Measurements from ENCODE around the gene KMT2C. TPM values are rescaled to one million over a fixed set of nuclear protein-coding genes. Genes with fewer than 3 reads are reported as not detected.
"Not testable (repeated sequence)": the region's sequence is repeated elsewhere in the genome, so short reads cannot be mapped to it uniquely, and the experiment has no call there.

The KMT2C gene
- polyA plus RNA-seq, 1 donor from 2014 or later, result 29.8 TPM

DNA sequence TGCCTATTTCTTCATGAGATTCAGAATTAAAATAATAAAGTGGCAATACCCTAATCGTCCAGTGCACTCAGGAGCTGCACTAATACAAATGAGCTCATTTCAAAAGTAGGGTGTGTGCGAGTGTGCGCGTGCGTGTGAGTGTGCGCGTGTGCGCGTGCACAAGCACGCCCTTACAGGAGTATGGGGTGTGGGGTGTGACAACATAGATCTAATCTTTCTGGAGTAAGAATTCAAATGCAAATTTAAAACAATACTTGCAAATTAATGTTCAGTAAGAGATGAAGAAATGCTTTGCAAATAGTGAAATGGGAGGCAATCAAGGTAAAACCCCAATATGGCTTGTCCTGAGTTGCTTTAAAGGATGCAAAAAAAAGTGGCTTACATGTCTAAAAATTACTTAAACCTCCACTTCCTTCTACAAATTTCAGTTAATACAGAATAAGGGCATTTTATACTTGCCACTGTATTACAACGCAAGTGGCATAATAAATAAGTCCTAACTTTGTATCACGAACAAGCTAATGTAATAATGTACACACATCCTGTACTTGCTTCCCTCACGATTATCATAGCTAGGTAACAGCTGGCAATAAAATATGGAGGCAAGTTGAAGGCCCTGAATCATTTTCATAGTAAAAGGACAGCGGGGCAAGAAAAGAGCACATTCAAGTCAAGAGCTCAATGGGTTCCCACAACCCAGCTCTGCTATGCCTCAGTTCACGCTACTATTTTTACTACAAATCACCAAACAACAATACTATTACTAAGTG is 1.9 kb downstream of the KMT2C start:
- Histone ChIP-seq H3K4me3 (ENCODE audit: low read length) (peak overlapping the region; percentile 69), H3K27ac (ENCODE audit: low read length) (peak overlapping the region; percentile 65), H3K4me2 (ENCODE audit: low read length) (peak overlapping the region; percentile 82), H3K9ac (ENCODE audit: low read length) (peak overlapping the region; percentile 63), H3K79me2 (replicated peaks; ENCODE audit: insufficient read depth, low read length) (peaks cover 49% of the 10 kb centered on the region)
- TF ChIP-seq REST (IDR thresholded peaks at IDR 0.05; ENCODE audit: borderline replicate concordance), result peak; percentile 11
- not testable (repeated sequence) for H3K9me3 ChIP-seq (ENCODE audit: low read length); H3K9me2 ChIP-seq (ENCODE audit: insufficient read depth, low read length); H4K20me1 ChIP-seq (ENCODE audit: insufficient read depth); H3K36me3 ChIP-seq (ENCODE audit: insufficient read depth, low read length); H2AFZ ChIP-seq (ENCODE audit: low read depth, low read length); H3F3A ChIP-seq (ENCODE audit: insufficient read depth, low read length, poor library complexity, severe bottlenecking); H3K27me3 ChIP-seq (ENCODE audit: insufficient read depth, low read depth, low read length)

DNA sequence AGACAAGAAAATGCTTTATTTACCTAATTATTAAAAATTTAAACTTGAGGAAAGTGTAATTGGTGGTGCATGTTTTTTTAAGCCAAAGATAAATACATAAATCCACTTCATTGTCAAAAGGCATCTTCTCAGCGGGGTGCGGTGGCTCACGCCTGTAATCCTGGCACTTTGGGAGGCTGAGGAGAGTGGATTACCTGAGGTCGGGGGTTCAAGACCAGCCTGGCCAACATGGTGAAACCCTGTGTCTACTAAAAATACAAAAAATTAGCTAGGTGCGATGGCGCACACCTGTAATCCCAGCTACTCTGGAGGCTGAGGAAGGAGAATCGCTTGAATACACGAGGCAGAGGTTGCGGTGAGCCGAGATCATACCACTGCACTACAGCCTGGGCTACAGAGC is 3.1 kb downstream of the KMT2C start:
- peaks cover 55% of the 10 kb centered on the region for H3K79me2 ChIP-seq (replicated peaks; ENCODE audit: insufficient read depth, low read length)

GRCh38 chr7:152430854-152431253 is 4.9 kb downstream of the KMT2C start:
- Histone ChIP-seq H2AFZ (ENCODE audit: low read depth, low read length) (no peak overlapping the region), H3K9ac (ENCODE audit: low read length) (no peak overlapping the region), H4K20me1 (ENCODE audit: insufficient read depth) (peaks cover 6% of the 10 kb centered on the region), H3K36me3 (ENCODE audit: insufficient read depth, low read length) (no peaks in the 10 kb centered on the region), H3K9me3 (ENCODE audit: low read length) (no peaks in the 10 kb centered on the region), H3K9me2 (ENCODE audit: insufficient read depth, low read length) (no peaks in the 10 kb centered on the region), H3K79me2 (replicated peaks; ENCODE audit: insufficient read depth, low read length) (peaks cover 74% of the 10 kb centered on the region), H3K4me3 (ENCODE audit: low read length) (no peak overlapping the region), H3K4me2 (ENCODE audit: low read length) (no peak overlapping the region), H3K27ac (ENCODE audit: low read length) (no peak overlapping the region), H3K27me3 (ENCODE audit: insufficient read depth, low read depth, low read length) (no peaks in the 10 kb centered on the region), H3F3A (ENCODE audit: insufficient read depth, low read length, poor library complexity, severe bottlenecking) (no peaks in the 10 kb centered on the region)
- TF ChIP-seq MXI1 (conservative IDR thresholded peaks at IDR 0.05; ENCODE audit: poor library complexity, severe bottlenecking) (no peak), EZH2 (IDR thresholded peaks at IDR 0.05; ENCODE audit: borderline replicate concordance, insufficient read depth, low read length, poor library complexity, severe bottlenecking) (no peak), EP300 (conservative IDR thresholded peaks at IDR 0.05; ENCODE audit: poor library complexity, severe bottlenecking) (no peak), REST (IDR thresholded peaks at IDR 0.05; ENCODE audit: borderline replicate concordance) (no peak), POLR2AphosphoS5 (IDR thresholded peaks at IDR 0.05) (no peak), SMC3 (conservative IDR thresholded peaks at IDR 0.05; ENCODE audit: poor library complexity) (no peak), RAD21 (conservative IDR thresholded peaks at IDR 0.05) (no peak), TAF1 (IDR thresholded peaks at IDR 0.05; ENCODE audit: low read depth) (no peak)
- TF ChIP-seq, protein P1, sequence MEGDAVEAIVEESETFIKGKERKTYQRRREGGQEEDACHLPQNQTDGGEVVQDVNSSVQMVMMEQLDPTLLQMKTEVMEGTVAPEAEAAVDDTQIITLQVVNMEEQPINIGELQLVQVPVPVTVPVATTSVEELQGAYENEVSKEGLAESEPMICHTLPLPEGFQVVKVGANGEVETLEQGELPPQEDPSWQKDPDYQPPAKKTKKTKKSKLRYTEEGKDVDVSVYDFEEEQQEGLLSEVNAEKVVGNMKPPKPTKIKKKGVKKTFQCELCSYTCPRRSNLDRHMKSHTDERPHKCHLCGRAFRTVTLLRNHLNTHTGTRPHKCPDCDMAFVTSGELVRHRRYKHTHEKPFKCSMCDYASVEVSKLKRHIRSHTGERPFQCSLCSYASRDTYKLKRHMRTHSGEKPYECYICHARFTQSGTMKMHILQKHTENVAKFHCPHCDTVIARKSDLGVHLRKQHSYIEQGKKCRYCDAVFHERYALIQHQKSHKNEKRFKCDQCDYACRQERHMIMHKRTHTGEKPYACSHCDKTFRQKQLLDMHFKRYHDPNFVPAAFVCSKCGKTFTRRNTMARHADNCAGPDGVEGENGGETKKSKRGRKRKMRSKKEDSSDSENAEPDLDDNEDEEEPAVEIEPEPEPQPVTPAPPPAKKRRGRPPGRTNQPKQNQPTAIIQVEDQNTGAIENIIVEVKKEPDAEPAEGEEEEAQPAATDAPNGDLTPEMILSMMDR (IDR thresholded peaks at IDR 0.05; ENCODE audit: poor library complexity, severe bottlenecking), result no peak

More for the DNA sequence above, 3.1 kb downstream of the KMT2C start:
- not testable (repeated sequence) for H3K9ac ChIP-seq (ENCODE audit: low read length); H3K27ac ChIP-seq (ENCODE audit: low read length); H3K9me2 ChIP-seq (ENCODE audit: insufficient read depth, low read length); H4K20me1 ChIP-seq (ENCODE audit: insufficient read depth); H3F3A ChIP-seq (ENCODE audit: insufficient read depth, low read length, poor library complexity, severe bottlenecking); H3K4me2 ChIP-seq (ENCODE audit: low read length); H2AFZ ChIP-seq (ENCODE audit: low read depth, low read length); H3K36me3 ChIP-seq (ENCODE audit: insufficient read depth, low read length); H3K27me3 ChIP-seq (ENCODE audit: insufficient read depth, low read depth, low read length); H3K9me3 ChIP-seq (ENCODE audit: low read length)
- H3K4me3 ChIP-seq (ENCODE audit: low read length), result peak overlapping the region; percentile 69

- not testable (repeated sequence) for H3K36me3 ChIP-seq (ENCODE audit: insufficient read depth, low read length); H3K4me2 ChIP-seq (ENCODE audit: low read length); H3K9me2 ChIP-seq (ENCODE audit: insufficient read depth, low read length); H3K4me3 ChIP-seq (ENCODE audit: low read length); H3K9ac ChIP-seq (ENCODE audit: low read length); H3K9me3 ChIP-seq (ENCODE audit: low read length); H3F3A ChIP-seq (ENCODE audit: insufficient read depth, low read length, poor library complexity, severe bottlenecking); H3K27ac ChIP-seq (ENCODE audit: low read length); H4K20me1 ChIP-seq (ENCODE audit: insufficient read depth); H2AFZ ChIP-seq (ENCODE audit: low read depth, low read length); H3K27me3 ChIP-seq (ENCODE audit: insufficient read depth, low read depth, low read length)
- peaks cover 81% of the 10 kb centered on the region for H3K79me2 ChIP-seq (replicated peaks; ENCODE audit: insufficient read depth, low read length)
Measured at GRCh38 chr7:152430118-152430517, 5.7 kb downstream of the KMT2C start.
